ENCODE measurements around the gene PFKP. TPM values are rescaled to one million over a fixed set of nuclear protein-coding genes. Genes with fewer than 3 reads are reported as not detected.

Gene PFKP
- total RNA-seq, 1 experiment from 2014 or later: 232 TPM

- H3K27me3 ChIP-seq (ENCODE audit: control insufficient read depth, insufficient read depth, low read length): no peaks in the 10 kb centered on the region
- ChIA-PET CTCF (no interaction called here), POLR2A (no interaction called here)
- intact Hi-C loops (cut with micrococcal nuclease; ENCODE audit: unreplicated experiment): no loop called here
- in situ Hi-C loops (cut with HindIII; ENCODE audit: low pct_unique_long_range_greater_than_20kb, low sequenced_read_pairs): no loop called here
- TF ChIP-seq, protein P1, sequence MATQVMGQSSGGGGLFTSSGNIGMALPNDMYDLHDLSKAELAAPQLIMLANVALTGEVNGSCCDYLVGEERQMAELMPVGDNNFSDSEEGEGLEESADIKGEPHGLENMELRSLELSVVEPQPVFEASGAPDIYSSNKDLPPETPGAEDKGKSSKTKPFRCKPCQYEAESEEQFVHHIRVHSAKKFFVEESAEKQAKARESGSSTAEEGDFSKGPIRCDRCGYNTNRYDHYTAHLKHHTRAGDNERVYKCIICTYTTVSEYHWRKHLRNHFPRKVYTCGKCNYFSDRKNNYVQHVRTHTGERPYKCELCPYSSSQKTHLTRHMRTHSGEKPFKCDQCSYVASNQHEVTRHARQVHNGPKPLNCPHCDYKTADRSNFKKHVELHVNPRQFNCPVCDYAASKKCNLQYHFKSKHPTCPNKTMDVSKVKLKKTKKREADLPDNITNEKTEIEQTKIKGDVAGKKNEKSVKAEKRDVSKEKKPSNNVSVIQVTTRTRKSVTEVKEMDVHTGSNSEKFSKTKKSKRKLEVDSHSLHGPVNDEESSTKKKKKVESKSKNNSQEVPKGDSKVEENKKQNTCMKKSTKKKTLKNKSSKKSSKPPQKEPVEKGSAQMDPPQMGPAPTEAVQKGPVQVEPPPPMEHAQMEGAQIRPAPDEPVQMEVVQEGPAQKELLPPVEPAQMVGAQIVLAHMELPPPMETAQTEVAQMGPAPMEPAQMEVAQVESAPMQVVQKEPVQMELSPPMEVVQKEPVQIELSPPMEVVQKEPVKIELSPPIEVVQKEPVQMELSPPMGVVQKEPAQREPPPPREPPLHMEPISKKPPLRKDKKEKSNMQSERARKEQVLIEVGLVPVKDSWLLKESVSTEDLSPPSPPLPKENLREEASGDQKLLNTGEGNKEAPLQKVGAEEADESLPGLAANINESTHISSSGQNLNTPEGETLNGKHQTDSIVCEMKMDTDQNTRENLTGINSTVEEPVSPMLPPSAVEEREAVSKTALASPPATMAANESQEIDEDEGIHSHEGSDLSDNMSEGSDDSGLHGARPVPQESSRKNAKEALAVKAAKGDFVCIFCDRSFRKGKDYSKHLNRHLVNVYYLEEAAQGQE (IDR thresholded peaks at IDR 0.05; ENCODE audit: insufficient read depth in 1 of 2, low read depth in 2 of 2, low read length in 1 of 2): no peak
- no peak for TF ChIP-seq SIN3A (IDR thresholded peaks at IDR 0.05; ENCODE audit: borderline replicate concordance, insufficient read depth, low read depth, low read length)
- no peak for TF ChIP-seq POLR2AphosphoS5 (IDR thresholded peaks at IDR 0.05; ENCODE audit: low read depth, low read length)
- no peak for TF ChIP-seq TCF7L2 (IDR thresholded peaks at IDR 0.05; ENCODE audit: low read depth, low read length)
- no peak for TF ChIP-seq CTCF (IDR thresholded peaks at IDR 0.05)
- H3K36me3 ChIP-seq (ENCODE audit: control insufficient read depth, insufficient read depth, low read length): peaks cover 11% of the 10 kb centered on the region
- H3K27ac ChIP-seq (ENCODE audit: low read length): no peak overlapping the region
- H3K9me3 ChIP-seq (ENCODE audit: control insufficient read depth, insufficient read depth, low read depth, low read length): no peaks in the 10 kb centered on the region
- DNase-seq (ENCODE audit: low read depth, low spot score) (no peak), ATAC-seq (no peak)
- H3K4me3 ChIP-seq (ENCODE audit: low read depth in 2 of 2, low read length in 2 of 2): no peak overlapping the region
- no TSS peak for BruUV-seq (replicated peaks)
- H3K4me1 ChIP-seq (ENCODE audit: control insufficient read depth, insufficient read depth, low read length): no peaks in the 10 kb centered on the region
These were observed 56.4 kb downstream of the PFKP start for GRCh38 chr10:3123571-3124411.

GRCh38 chr10:3124412-3125175 lies 57.2 kb downstream of the PFKP start:
- in situ Hi-C loops (cut with HindIII; ENCODE audit: low pct_unique_long_range_greater_than_20kb, low sequenced_read_pairs) (no loop called here), intact Hi-C loops (cut with micrococcal nuclease; ENCODE audit: unreplicated experiment) (no loop called here)
- DNase-seq (ENCODE audit: low read depth, low spot score) (no peak), ATAC-seq (no peak)
- ChIA-PET POLR2A (no interaction called here), CTCF (no interaction called here)
- Histone ChIP-seq H3K4me1 (ENCODE audit: control insufficient read depth, insufficient read depth, low read length) (no peaks in the 10 kb centered on the region), H3K9me3 (ENCODE audit: control insufficient read depth, insufficient read depth, low read depth, low read length) (no peaks in the 10 kb centered on the region), H3K4me3 (ENCODE audit: low read depth in 2 of 2, low read length in 2 of 2) (no peak overlapping the region), H3K36me3 (ENCODE audit: control insufficient read depth, insufficient read depth, low read length) (peaks cover 11% of the 10 kb centered on the region), H3K27ac (ENCODE audit: low read length) (no peak overlapping the region), H3K27me3 (ENCODE audit: control insufficient read depth, insufficient read depth, low read length) (no peaks in the 10 kb centered on the region)
- no TSS peak for BruUV-seq (replicated peaks)
- TF ChIP-seq POLR2AphosphoS5 (IDR thresholded peaks at IDR 0.05; ENCODE audit: low read depth, low read length) (no peak), CTCF (IDR thresholded peaks at IDR 0.05) (no peak), TCF7L2 (IDR thresholded peaks at IDR 0.05; ENCODE audit: low read depth, low read length) (no peak)
- TF ChIP-seq, protein P1 (IDR thresholded peaks at IDR 0.05; ENCODE audit: insufficient read depth in 1 of 2, low read depth in 2 of 2, low read length in 1 of 2): no peak
